Vagina (tissue), 2 donors: ENCODE data around the gene ANKRD11.

Experiments used
- CTCF ChIP-seq, 3 experiments: fragments of 450-650 bp in 2 of 3; fragments of 200-600 bp in 1 of 3; sonication (generic) in 1 of 3; IDR thresholded peaks; one replicate each; pipeline ENCODE4 v1.5.1; 2017 to 2019; ENCODE audit warnings: antibody characterized with exemption in 3 of 3, mild to moderate bottlenecking in 2 of 3, moderate library complexity in 2 of 3
- POLR2A ChIP-seq, 2 donors: fragments of 450-650 bp; IDR thresholded peaks; one replicate each; pipeline ENCODE4 v1.6.1; 2017; ENCODE audit warnings: antibody characterized with exemption in 2 of 2, mild to moderate bottlenecking in 2 of 2, moderate library complexity in 2 of 2

- no peak for TF ChIP-seq CTCF (IDR thresholded peaks at IDR 0.05)
- TF ChIP-seq POLR2A (IDR thresholded peaks at IDR 0.05) = no peak
Measured at GRCh38 chr16:89409161-89409711, 81.1 kb downstream of the ANKRD11 start.
